ENCODE results near the gene GTPBP1.

GRCh38 chr22:38738475-38739070 is 32.8 kb downstream of the GTPBP1 start:
- TF ChIP-seq POLR2A (IDR thresholded peaks at IDR 0.05; ENCODE audit: low read depth), result no peak
- no peak for TF ChIP-seq CTCF (IDR thresholded peaks at IDR 0.05)

Measured in esophagus muscularis mucosa (tissue), 3 donors.